Neural cell (in vitro differentiated cells): ENCODE data around the gene DEPDC5. TPM values are rescaled to one million over a fixed set of nuclear protein-coding genes. Genes with fewer than 3 reads are reported as not detected.
"Not testable (repeated sequence)": the region's sequence is repeated elsewhere in the genome, so short reads cannot be mapped to it uniquely, and the experiment has no call there.

Experiments used
- H2AFZ ChIP-seq: fragments of 200-600, 300-800 bp; sonication (generic), shearing (Covaris generic); 2 replicates; pipeline ENCODE4 v1.6.0; 2014; ENCODE audit warnings: low read depth, mild to moderate bottlenecking, antibody characterized with exemption, low read length, moderate library complexity
- H3F3A ChIP-seq: fragments of 200-600 bp; shearing (Covaris generic); 2 replicates; pipeline ENCODE4 v1.6.1; 2016; ENCODE audit warnings: mild to moderate bottlenecking, moderate library complexity, mixed read lengths, antibody characterized with exemption, low read length; ENCODE audit not compliant: insufficient read depth, poor library complexity, severe bottlenecking
- H3K27ac ChIP-seq: fragments of 200-600, 300-800 bp; sonication (generic), shearing (Covaris generic); 2 replicates; pipeline ENCODE4 v1.5.1; 2014; ENCODE audit warnings: mild to moderate bottlenecking, low read length, moderate library complexity
- H3K27me3 ChIP-seq: fragments of 300-800, 200-600 bp; sonication (generic), shearing (Covaris generic); 2 replicates; pipeline ENCODE4 v1.6.0; 2014; ENCODE audit warnings: mild to moderate bottlenecking, low read depth, low read length, moderate library complexity; ENCODE audit not compliant: insufficient read depth
- H3K36me3 ChIP-seq: fragments of 300-800, 200-600 bp; sonication (generic), shearing (Covaris generic); 2 replicates; pipeline ENCODE4 v1.5.1; 2014; ENCODE audit warnings: mild to moderate bottlenecking, antibody characterized with exemption, low read length, moderate library complexity; ENCODE audit not compliant: insufficient read depth
- H3K4me2 ChIP-seq: fragments of 300-800, 200-600 bp; sonication (generic), shearing (Covaris generic); 2 replicates; pipeline ENCODE4 v1.6.0; 2014; ENCODE audit warnings: mild to moderate bottlenecking, low read length
- H3K4me3 ChIP-seq: fragments of 300-800, 200-600 bp; sonication (generic), shearing (Covaris generic); 2 replicates; pipeline ENCODE4 v1.5.1; 2014; ENCODE audit warnings: mild to moderate bottlenecking, low read length, moderate library complexity
- H3K79me2 ChIP-seq: fragments of 200-600 bp; shearing (Covaris generic); replicated peaks from 2 replicates; pipeline ENCODE4 v1.6.0; 2014; ENCODE audit warnings: mild to moderate bottlenecking, low read length, moderate library complexity; ENCODE audit not compliant: insufficient read depth
- H3K9ac ChIP-seq: fragments of 300-800, 200-600 bp; sonication (generic), shearing (Covaris generic); 2 replicates; pipeline ENCODE4 v1.6.1; 2016; ENCODE audit warnings: mild to moderate bottlenecking, low read length, mixed read lengths
- H3K9me2 ChIP-seq: fragments of 200-600 bp; shearing (Covaris generic); 2 replicates; pipeline ENCODE4 v1.6.1; 2016; ENCODE audit warnings: mild to moderate bottlenecking, low read length, mixed read lengths; ENCODE audit not compliant: insufficient read depth
- H3K9me3 ChIP-seq: fragments of 200-600, 300-800 bp; sonication (generic), shearing (Covaris generic); 2 replicates; pipeline ENCODE4 v1.6.1; 2016; ENCODE audit warnings: mild to moderate bottlenecking, mixed run types, low read length, moderate library complexity, mixed read lengths
- H4K20me1 ChIP-seq: fragments of 200-600 bp; shearing (Covaris generic); 2 replicates; pipeline ENCODE4 v1.6.1; 2016; ENCODE audit warnings: mild to moderate bottlenecking, mixed run types; ENCODE audit not compliant: insufficient read depth
- CTCF ChIP-seq: fragments of 450-650 bp; IDR thresholded peaks from 2 replicates; pipeline ENCODE4 v1.5.1; 2014; ENCODE audit warnings: antibody characterized with exemption, mild to moderate bottlenecking, moderate library complexity; ENCODE audit not compliant: poor library complexity, severe bottlenecking
- EP300 ChIP-seq: fragments of 450-650 bp; conservative IDR thresholded peaks from 2 replicates; pipeline ENCODE4 v1.6.1; 2014; ENCODE audit warnings: antibody characterized with exemption, mild to moderate bottlenecking, moderate library complexity; ENCODE audit not compliant: poor library complexity, severe bottlenecking
- EZH2 ChIP-seq: fragments of 200-600, 300-800 bp; shearing (Covaris generic), sonication (generic); IDR thresholded peaks from 2 replicates; pipeline ENCODE4 v1.6.1; 2014; ENCODE audit warnings: antibody characterized with exemption, low read length, borderline replicate concordance, mild to moderate bottlenecking; ENCODE audit not compliant: insufficient read depth, poor library complexity, severe bottlenecking
- MXI1 ChIP-seq: fragments of 450-650 bp; conservative IDR thresholded peaks from 2 replicates; pipeline ENCODE4 v1.6.1; 2014; ENCODE audit warnings: antibody characterized with exemption, mild to moderate bottlenecking; ENCODE audit not compliant: poor library complexity, severe bottlenecking
- POLR2AphosphoS5 ChIP-seq: IDR thresholded peaks from 2 replicates; pipeline ENCODE4 v1.6.1; 2012
- RAD21 ChIP-seq: fragments of 450-650 bp; conservative IDR thresholded peaks from 2 replicates; pipeline ENCODE4 v1.6.1; 2014; ENCODE audit warnings: antibody characterized with exemption, mild to moderate bottlenecking, moderate library complexity
- SMC3 ChIP-seq: fragments of 450-650 bp; conservative IDR thresholded peaks from 2 replicates; pipeline ENCODE4 v1.6.1; 2014; ENCODE audit warnings: antibody characterized with exemption, mild to moderate bottlenecking, moderate library complexity; ENCODE audit not compliant: poor library complexity
- TAF1 ChIP-seq: IDR thresholded peaks from 2 replicates; pipeline ENCODE4 v1.6.1; 2012; ENCODE audit warnings: low read depth
- polyA plus RNA-seq: library from polyadenylated mRNA; depleted of rRNA; stranded (reverse); fragments of >200 nt; gene quantifications from 2 replicates; pipeline ENCODE4 v1.2.3, GENCODE V29; 2014
- TF ChIP-seq, protein P1 (sequence below): IDR thresholded peaks from 2 replicates; pipeline ENCODE4 v1.6.1; 2012; ENCODE audit warnings: borderline replicate concordance

DEPDC5 gene
- polyA plus RNA-seq, 1 donor from 2014 or later: 11.3 TPM

DNA sequence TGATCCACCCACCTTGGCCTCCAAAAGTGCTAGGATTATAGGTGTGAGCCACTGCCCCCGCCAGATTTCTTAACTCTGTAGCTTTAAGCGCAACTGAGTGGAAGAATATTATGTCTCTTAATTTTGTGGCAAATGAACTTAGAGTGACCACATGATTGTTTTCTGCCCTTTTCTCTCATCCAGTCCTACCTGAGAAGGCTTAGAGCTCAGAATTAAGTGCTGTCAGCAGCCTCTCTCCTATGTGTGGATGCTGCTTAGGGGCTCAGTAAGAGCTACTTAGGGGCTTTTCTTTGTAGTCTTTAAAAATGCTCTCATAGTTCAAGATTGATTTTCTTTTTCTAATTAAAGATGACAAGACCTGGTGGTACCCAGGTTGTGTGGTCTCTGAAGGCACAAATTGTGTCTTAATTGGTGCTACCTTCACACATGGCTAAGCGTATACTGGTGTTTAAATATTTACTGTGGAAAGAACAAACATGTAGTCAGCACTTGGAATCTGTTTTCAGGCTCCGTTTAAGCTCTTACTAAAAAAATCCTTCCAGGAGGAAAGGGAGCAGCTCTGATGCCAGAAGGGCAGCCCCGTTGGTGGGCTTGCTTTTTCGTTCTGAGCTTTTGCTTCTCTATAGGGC is 59.3 kb downstream of the DEPDC5 start:
- no peak for TF ChIP-seq EZH2
- TF ChIP-seq, protein P1, sequence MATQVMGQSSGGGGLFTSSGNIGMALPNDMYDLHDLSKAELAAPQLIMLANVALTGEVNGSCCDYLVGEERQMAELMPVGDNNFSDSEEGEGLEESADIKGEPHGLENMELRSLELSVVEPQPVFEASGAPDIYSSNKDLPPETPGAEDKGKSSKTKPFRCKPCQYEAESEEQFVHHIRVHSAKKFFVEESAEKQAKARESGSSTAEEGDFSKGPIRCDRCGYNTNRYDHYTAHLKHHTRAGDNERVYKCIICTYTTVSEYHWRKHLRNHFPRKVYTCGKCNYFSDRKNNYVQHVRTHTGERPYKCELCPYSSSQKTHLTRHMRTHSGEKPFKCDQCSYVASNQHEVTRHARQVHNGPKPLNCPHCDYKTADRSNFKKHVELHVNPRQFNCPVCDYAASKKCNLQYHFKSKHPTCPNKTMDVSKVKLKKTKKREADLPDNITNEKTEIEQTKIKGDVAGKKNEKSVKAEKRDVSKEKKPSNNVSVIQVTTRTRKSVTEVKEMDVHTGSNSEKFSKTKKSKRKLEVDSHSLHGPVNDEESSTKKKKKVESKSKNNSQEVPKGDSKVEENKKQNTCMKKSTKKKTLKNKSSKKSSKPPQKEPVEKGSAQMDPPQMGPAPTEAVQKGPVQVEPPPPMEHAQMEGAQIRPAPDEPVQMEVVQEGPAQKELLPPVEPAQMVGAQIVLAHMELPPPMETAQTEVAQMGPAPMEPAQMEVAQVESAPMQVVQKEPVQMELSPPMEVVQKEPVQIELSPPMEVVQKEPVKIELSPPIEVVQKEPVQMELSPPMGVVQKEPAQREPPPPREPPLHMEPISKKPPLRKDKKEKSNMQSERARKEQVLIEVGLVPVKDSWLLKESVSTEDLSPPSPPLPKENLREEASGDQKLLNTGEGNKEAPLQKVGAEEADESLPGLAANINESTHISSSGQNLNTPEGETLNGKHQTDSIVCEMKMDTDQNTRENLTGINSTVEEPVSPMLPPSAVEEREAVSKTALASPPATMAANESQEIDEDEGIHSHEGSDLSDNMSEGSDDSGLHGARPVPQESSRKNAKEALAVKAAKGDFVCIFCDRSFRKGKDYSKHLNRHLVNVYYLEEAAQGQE: no peak
- no peak for TF ChIP-seq RAD21
- no peak for TF ChIP-seq TAF1
- no peak for TF ChIP-seq CTCF
- no peak for TF ChIP-seq EP300
- TF ChIP-seq POLR2AphosphoS5: no peak
- no peak for TF ChIP-seq SMC3
- TF ChIP-seq MXI1: no peak
- no peak overlapping the region for H3K4me3 ChIP-seq

DNA sequence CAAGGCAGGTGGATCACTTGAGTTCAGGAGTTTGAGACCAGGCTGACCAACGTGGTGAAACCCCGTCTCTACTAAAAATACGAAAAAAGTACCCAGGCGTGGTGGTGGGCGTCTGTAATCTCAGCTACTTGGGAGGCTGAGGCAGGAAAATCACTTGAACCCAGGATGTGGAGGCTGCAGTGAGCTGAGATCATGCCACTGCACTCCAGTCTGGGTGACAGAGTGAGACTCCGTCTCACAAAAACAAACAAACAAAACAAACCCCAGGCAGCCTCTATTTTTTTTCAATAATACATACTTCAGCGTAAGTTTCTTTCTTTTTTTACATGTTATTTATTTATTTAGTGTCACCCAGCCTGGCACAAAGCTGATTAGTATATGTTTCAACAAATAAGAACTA is 60.1 kb downstream of the DEPDC5 start:
- H3F3A ChIP-seq, H3K4me2 ChIP-seq, H3K79me2 ChIP-seq, H3K27ac ChIP-seq, H3K4me3 ChIP-seq, H3K36me3 ChIP-seq, H3K9me3 ChIP-seq, H4K20me1 ChIP-seq, H3K9me2 ChIP-seq, H3K9ac ChIP-seq, H3K27me3 ChIP-seq, H2AFZ ChIP-seq: not testable (repeated sequence)

More for the DNA sequence above, 59.3 kb downstream of the DEPDC5 start:
- no peak overlapping the region for H3K4me2 ChIP-seq
- H3K9me3 ChIP-seq: no peaks in the 10 kb centered on the region
- no peak overlapping the region for H2AFZ ChIP-seq
- no peaks in the 10 kb centered on the region for H3F3A ChIP-seq
- H3K79me2 ChIP-seq: no peaks in the 10 kb centered on the region
- H3K9me2 ChIP-seq: no peaks in the 10 kb centered on the region
- no peak overlapping the region for H3K27ac ChIP-seq
- no peak overlapping the region for H3K9ac ChIP-seq
- H3K36me3 ChIP-seq: no peaks in the 10 kb centered on the region
- H4K20me1 ChIP-seq: no peaks in the 10 kb centered on the region
- H3K27me3 ChIP-seq: no peaks in the 10 kb centered on the region

DNA sequence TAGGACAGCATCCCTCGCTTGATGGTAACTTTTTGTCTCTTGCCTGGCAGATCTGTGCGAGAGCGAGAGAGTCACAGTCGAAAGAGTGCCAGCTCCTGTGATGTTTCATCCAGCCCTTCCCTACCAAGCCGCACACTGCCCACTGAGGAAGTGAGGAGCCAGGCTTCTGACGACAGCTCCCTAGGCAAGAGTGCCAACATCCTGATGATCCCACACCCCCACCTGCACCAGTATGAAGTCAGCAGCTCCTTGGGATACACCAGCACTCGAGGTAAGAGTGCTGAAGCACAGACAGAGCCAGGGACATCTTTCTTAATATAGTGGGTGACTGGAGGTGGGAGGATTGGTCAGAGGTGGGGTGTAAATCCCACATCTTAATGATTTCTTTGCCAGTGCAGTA is 61.1 kb downstream of the DEPDC5 start:
- Histone ChIP-seq H3K36me3 (peaks cover 3% of the 10 kb centered on the region), H2AFZ (no peak overlapping the region), H3K4me2 (no peak overlapping the region), H4K20me1 (no peaks in the 10 kb centered on the region), H3K27me3 (no peaks in the 10 kb centered on the region), H3K9ac (no peak overlapping the region), H3K9me3 (no peaks in the 10 kb centered on the region), H3K4me3 (no peak overlapping the region), H3K79me2 (no peaks in the 10 kb centered on the region), H3K27ac (no peak overlapping the region), H3K9me2 (no peaks in the 10 kb centered on the region), H3F3A (no peaks in the 10 kb centered on the region)
- no peak for TF ChIP-seq RAD21

GRCh38 chr22:31815383-31815814 is 61.6 kb downstream of the DEPDC5 start:
- not testable (repeated sequence) for H2AFZ ChIP-seq, H3F3A ChIP-seq, H3K36me3 ChIP-seq, H3K27me3 ChIP-seq, H4K20me1 ChIP-seq, H3K79me2 ChIP-seq, H3K9ac ChIP-seq, H3K9me2 ChIP-seq, H3K27ac ChIP-seq, H3K4me2 ChIP-seq, H3K4me3 ChIP-seq, H3K9me3 ChIP-seq
